Pulmonary artery endothelial cell (primary cell): ENCODE measurements around the gene L3MBTL3. TPM values are rescaled to one million over a fixed set of nuclear protein-coding genes. Genes with fewer than 3 reads are reported as not detected.

Experiments used
- DNase-seq: peaks from one replicate; pipeline ENCODE4 v3.0.0-alpha.2; 2011; ENCODE audit warnings: low read depth, low spot score
- total RNA-seq: library from RNA; depleted of rRNA; stranded (reverse); fragments of >200 nt; gene quantifications from 2 replicates; pipeline ENCODE4 v1.2.3, GENCODE V29; 2014

Gene L3MBTL3
- total RNA-seq, 1 donor from 2014 or later: 57.9 TPM

GRCh38 chr6:130178692-130179091 is 160.3 kb downstream of the L3MBTL3 start:
- DNase-seq: no peak

- no peak for DNase-seq
These were observed 164.1 kb downstream of the L3MBTL3 start for GRCh38 chr6:130182466-130182865.

- DNase-seq: no peak
These were observed 165.2 kb downstream of the L3MBTL3 start for GRCh38 chr6:130183271-130184222.

- DNase-seq: no peak
These were observed 167.3 kb downstream of the L3MBTL3 start for GRCh38 chr6:130185658-130186057.

- DNase-seq: no peak
These were observed 169.2 kb downstream of the L3MBTL3 start for GRCh38 chr6:130187335-130188206.

- no peak for DNase-seq
These were observed 170.0 kb downstream of the L3MBTL3 start for GRCh38 chr6:130188207-130188899.

GRCh38 chr6:130189531-130190397 is 171.4 kb downstream of the L3MBTL3 start:
- no peak for DNase-seq

Other genes with a start within 250 kb of the L3MBTL3 start
- gene TMEM244, start 157.3 kb upstream of the L3MBTL3 start, total RNA-seq: not detected in 2 replicates
- not detected in 2 replicates for gene SAMD3, start 204.4 kb downstream of the L3MBTL3 start, total RNA-seq